OCI-LY7 (cell line): ENCODE measurements around the gene RFX7.

Experiments
- EZH2phosphoT487 ChIP-seq: fragments of 200-600 bp; sonication (generic); IDR thresholded peaks from 2 replicates; pipeline ENCODE4 v1.6.1; 2018; ENCODE audit warnings: low read depth, borderline replicate concordance, mild to moderate bottlenecking, mixed run types, antibody characterized with exemption, low read length, moderate library complexity, mixed read lengths
- TF ChIP-seq, protein P1 (sequence below): fragments of 200-600 bp; sonication (generic); conservative IDR thresholded peaks from 2 replicates; pipeline ENCODE4 v1.5.1; 2014; ENCODE audit warnings: mild to moderate bottlenecking, antibody characterized with exemption, low read length, moderate library complexity, mixed read lengths

DNA sequence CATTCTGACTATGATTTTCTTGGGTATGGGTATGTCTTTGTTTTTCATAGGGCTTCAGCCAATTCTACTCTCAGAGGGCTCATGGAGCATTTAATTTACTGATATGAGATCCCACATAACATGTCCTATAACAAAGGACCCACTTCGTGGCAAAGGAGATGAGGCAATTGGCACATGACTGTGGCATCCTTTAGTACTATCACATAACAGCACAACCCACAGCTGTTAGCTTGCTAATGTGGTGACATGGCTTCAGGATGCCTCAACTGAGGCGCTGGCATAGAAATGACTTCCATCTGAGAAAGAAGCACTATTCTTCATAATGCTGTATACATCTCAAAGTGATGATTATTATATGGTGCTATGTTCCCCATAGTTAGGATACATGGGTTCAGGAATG, 48.1 kb upstream of the RFX7 start:
- TF ChIP-seq, protein P1, sequence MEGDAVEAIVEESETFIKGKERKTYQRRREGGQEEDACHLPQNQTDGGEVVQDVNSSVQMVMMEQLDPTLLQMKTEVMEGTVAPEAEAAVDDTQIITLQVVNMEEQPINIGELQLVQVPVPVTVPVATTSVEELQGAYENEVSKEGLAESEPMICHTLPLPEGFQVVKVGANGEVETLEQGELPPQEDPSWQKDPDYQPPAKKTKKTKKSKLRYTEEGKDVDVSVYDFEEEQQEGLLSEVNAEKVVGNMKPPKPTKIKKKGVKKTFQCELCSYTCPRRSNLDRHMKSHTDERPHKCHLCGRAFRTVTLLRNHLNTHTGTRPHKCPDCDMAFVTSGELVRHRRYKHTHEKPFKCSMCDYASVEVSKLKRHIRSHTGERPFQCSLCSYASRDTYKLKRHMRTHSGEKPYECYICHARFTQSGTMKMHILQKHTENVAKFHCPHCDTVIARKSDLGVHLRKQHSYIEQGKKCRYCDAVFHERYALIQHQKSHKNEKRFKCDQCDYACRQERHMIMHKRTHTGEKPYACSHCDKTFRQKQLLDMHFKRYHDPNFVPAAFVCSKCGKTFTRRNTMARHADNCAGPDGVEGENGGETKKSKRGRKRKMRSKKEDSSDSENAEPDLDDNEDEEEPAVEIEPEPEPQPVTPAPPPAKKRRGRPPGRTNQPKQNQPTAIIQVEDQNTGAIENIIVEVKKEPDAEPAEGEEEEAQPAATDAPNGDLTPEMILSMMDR: no peak
- TF ChIP-seq EZH2phosphoT487: no peak
